GM12878 (cell line): ENCODE data around the gene DCPS.

ENCODE experiments used
- CTCF ChIP-seq, 3 experiments: IDR thresholded peaks in 2 of 3; conservative IDR thresholded peaks in 1 of 3; 2 replicates each; pipeline ENCODE4 v1.5.1; 2011; ENCODE audit warnings: low read depth in 3 of 3, low read length in 3 of 3, mild to moderate bottlenecking in 3 of 3, control low read depth in 2 of 3, moderate library complexity in 2 of 3, inconsistent platforms in 1 of 3, mixed read lengths in 1 of 3; ENCODE audit not compliant: control insufficient read depth in 2 of 3, insufficient read depth in 1 of 3; ENCODE audit errors: extremely low read depth in 1 of 3
- POLR2A ChIP-seq: IDR thresholded peaks from 2 replicates; pipeline ENCODE4 v1.6.1; 2011; ENCODE audit warnings: low read depth, mild to moderate bottlenecking, low read length
- TF ChIP-seq, protein P1 (sequence below): IDR thresholded peaks from 2 replicates; pipeline ENCODE4 v1.6.1; 2012; ENCODE audit warnings: low read depth, low read length, improper control_type of control experiment

DNA sequence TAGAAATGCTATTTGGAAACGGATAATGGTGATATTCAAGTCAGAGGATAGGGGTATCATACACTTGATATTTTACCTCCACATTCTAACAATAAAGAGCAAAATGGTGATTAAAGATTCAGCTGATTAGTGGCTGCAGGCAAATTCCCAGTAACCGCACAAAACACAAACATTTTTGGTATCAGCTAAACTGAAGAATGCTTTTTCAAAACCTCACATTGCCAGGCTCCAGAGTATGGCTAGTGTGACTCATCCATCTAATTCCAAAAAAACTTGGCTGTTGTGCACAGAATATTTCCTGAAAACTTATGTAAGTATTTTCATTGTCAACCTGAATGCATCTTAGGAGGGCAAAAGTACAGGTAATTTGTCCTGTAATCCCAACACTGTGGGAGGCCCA is 46.1 kb upstream of the DCPS start:
- TF ChIP-seq CTCF (IDR thresholded peaks at IDR 0.05 in 2 of 3, conservative IDR thresholded peaks at IDR 0.05 in 1 of 3; ENCODE audit: control insufficient read depth in 2 of 3, extremely low read depth in 1 of 3, insufficient read depth in 1 of 3, low read depth in 3 of 3, low read length in 3 of 3) (no peak), POLR2A (no peak)
- TF ChIP-seq, protein P1, sequence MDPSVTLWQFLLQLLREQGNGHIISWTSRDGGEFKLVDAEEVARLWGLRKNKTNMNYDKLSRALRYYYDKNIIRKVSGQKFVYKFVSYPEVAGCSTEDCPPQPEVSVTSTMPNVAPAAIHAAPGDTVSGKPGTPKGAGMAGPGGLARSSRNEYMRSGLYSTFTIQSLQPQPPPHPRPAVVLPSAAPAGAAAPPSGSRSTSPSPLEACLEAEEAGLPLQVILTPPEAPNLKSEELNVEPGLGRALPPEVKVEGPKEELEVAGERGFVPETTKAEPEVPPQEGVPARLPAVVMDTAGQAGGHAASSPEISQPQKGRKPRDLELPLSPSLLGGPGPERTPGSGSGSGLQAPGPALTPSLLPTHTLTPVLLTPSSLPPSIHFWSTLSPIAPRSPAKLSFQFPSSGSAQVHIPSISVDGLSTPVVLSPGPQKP: no peak
